BLaER1 treated with 17β-estradiol and CSF1 and Interleukin-3, amounts not matched to agents 10 nM and 100 nM (cell line): ENCODE measurements around the gene HMCES.
"Not testable (repeated sequence)": the region's sequence is repeated elsewhere in the genome, so short reads cannot be mapped to it uniquely, and the experiment has no call there.

Source experiments
- H3K27ac ChIP-seq, 11 experiments: shearing (Covaris generic); formaldehyde crosslinking; 2 replicates each; pipeline ENCODE4 v1.8.1; 2022
- H3K27me3 ChIP-seq, 11 experiments: shearing (Covaris generic); formaldehyde crosslinking; 2 replicates each; pipeline ENCODE4 v1.8.1; 2022
- H3K36me3 ChIP-seq, 11 experiments: shearing (Covaris generic); formaldehyde crosslinking; 2 replicates each; pipeline ENCODE4 v1.8.1; 2022
- H3K4me1 ChIP-seq, 10 experiments: shearing (Covaris generic); formaldehyde crosslinking; 2 replicates each; pipeline ENCODE4 v1.8.1; 2022
- H3K4me2 ChIP-seq, 11 experiments: shearing (Covaris generic); formaldehyde crosslinking; 2 replicates each; pipeline ENCODE4 v1.8.1; 2022
- H3K4me3 ChIP-seq, 10 experiments: shearing (Covaris generic); formaldehyde crosslinking; 2 replicates each; pipeline ENCODE4 v1.8.1; 2022
- H3K9ac ChIP-seq, 11 experiments: shearing (Covaris generic); formaldehyde crosslinking; 2 replicates each; pipeline ENCODE4 v1.8.1; 2022
- H3K9me3 ChIP-seq, 11 experiments: shearing (Covaris generic); formaldehyde crosslinking; replicated peaks in 1 of 11; 2 replicates each; pipeline ENCODE4 v1.8.1; 2022
- H4K20me1 ChIP-seq, 11 experiments: shearing (Covaris generic); formaldehyde crosslinking; 2 replicates each; pipeline ENCODE4 v1.8.1; 2022
- Cebpa-rat ChIP-seq, 11 experiments: shearing (Covaris generic); IDR thresholded peaks; 2 replicates each; pipeline ENCODE4 v1.8.1; 2022

HMCES gene

DNA sequence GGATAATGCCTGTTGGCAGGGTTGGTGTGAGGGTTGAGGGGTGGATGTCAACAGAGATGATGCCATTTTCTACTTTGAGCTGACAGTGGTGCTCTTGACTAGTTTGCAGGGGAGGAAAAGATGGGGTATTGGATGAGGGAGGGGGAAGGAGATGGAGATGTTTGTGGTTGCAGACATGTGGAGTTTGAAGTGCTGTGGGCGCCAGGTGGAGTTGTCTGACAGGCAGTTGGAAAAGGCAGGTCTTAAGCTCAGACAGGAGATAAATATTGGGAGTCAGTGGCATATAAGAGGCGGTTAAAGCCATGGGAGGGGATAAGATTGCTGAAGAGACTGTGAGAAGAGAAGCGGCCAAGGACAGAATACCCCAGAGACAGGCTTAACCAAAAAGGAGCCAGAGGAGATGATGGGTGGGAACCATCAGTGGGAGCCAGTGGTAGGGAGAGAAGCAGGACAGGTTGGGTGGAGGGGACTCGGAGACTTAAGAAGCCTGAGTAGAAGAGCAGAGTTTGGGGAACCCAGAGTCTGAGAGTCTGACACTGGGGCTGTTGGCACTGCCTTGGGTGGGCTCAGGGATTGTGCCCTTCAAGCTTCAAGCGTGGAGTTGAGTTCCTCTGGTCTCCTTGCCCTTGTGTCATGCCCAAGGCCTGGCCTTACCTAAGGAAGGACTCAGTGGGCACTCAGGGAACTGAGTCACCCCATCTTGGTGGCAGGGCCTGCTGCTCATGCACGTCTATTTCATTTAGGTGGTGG is 15.3 kb upstream of the HMCES start:
- Histone ChIP-seq H3K9me3 (no peaks in the 10 kb centered on the region), H4K20me1 (peaks cover 0 to 92% (median 36%) of the 10 kb centered on the region in 11 experiments; a peak in 16 of 22 replicates), H3K4me3 (no peak overlapping the region), H3K36me3 (peaks cover 99 to 100% (median 100%) of the 10 kb centered on the region in 11 experiments), H3K4me2 (no peak overlapping the region), H3K27ac (no peak overlapping the region), H3K9ac (peak overlapping the region in 1 of 11 experiments; percentile 18; a peak in 1 of 22 replicates), H3K27me3 (no peaks in the 10 kb centered on the region), H3K4me1 (no peaks in the 10 kb centered on the region; a peak in 1 of 20 replicates)
- no peak for TF ChIP-seq Cebpa-rat (IDR thresholded peaks at IDR 0.05)

DNA sequence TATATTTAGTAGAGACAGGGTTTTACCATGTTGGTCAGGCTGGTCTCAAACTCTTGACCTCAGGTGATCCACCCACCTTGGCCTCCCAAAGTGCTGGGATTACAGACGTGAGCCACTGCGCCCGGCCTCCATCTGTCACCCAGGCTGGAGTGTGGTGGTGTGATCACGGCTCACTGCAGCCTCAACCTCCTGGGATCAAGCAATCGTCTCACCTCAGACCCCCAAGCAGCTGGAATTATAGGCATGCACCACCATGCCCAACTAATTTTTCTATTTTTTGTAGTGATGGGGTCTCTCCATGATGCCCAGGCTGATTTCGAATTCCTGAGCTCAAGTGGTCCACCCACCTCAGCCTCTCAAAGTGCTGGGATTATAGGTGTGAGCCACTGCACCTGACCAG is 13.7 kb upstream of the HMCES start:
- Histone ChIP-seq H3K36me3 (peaks cover 99 to 100% (median 100%) of the 10 kb centered on the region in 11 experiments), H4K20me1 (peaks cover 0 to 90% (median 36%) of the 10 kb centered on the region in 11 experiments; a peak in 16 of 22 replicates)
- not testable (repeated sequence) for H3K27me3 ChIP-seq, H3K4me1 ChIP-seq, H3K4me2 ChIP-seq, H3K27ac ChIP-seq, H3K4me3 ChIP-seq, H3K9ac ChIP-seq, H3K9me3 ChIP-seq

DNA sequence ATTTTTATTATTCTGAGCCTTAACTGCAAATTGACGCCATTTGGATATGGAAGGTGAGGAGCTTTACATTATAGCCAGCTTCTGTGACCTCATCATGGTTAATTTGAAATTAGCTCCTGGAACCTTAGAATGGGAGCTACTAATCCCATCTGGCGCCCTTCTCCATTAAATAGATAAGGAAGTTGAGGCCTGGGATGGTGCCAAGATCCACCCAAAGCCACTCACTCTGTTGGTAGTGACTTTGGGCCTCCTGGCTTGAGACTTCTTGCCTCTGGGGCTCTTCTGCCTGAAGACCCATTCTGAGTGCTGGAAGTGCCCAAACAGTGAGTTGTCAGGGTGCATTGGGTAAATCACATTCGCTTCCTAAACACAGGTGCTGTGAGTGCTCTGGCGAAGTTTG is 12.0 kb upstream of the HMCES start:
- Histone ChIP-seq H4K20me1 (peaks cover 0 to 83% (median 32%) of the 10 kb centered on the region in 11 experiments; a peak in 16 of 22 replicates), H3K4me2 (no peak overlapping the region), H3K4me3 (no peak overlapping the region), H3K9ac (no peak overlapping the region), H3K27me3 (no peaks in the 10 kb centered on the region), H3K36me3 (peaks cover 99 to 100% (median 100%) of the 10 kb centered on the region in 11 experiments), H3K27ac (no peak overlapping the region), H3K9me3 (no peaks in the 10 kb centered on the region), H3K4me1 (peaks cover 1 to 5% (median 3%) of the 10 kb centered on the region in 10 experiments; a peak in 19 of 20 replicates)
- TF ChIP-seq Cebpa-rat (IDR thresholded peaks at IDR 0.05), result no peak

DNA sequence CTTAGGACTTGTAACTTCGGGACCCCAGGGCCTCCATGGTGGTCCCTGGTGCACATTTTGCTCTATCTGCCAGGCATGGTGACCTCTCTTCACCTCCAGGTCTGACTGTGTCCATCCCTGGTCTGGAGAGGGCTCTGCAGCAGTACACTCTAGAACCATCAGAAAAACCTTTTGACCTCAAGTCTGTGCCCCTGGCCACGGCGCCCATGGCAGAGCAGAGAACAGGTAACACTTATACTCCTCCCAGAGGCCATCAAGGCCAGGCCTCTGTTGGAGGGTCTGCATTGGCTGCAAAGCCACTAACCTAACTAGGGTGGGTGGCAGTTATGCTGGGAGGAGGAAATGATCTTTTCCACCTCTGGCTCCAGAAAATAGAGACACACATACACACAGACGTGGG is 10.3 kb upstream of the HMCES start:
- no peak overlapping the region for H3K9ac ChIP-seq
- H3K9me3 ChIP-seq, result no peaks in the 10 kb centered on the region
- no peak for TF ChIP-seq Cebpa-rat (IDR thresholded peaks at IDR 0.05)
- H3K4me1 ChIP-seq, result peaks cover 15 to 21% (median 19%) of the 10 kb centered on the region in 10 experiments
- peaks cover 99 to 100% (median 100%) of the 10 kb centered on the region in 11 experiments for H3K36me3 ChIP-seq
- H4K20me1 ChIP-seq, result peaks cover 0 to 81% (median 21%) of the 10 kb centered on the region in 11 experiments; a peak in 16 of 22 replicates
- H3K27ac ChIP-seq, result no peak overlapping the region
- no peak overlapping the region for H3K4me3 ChIP-seq
- H3K4me2 ChIP-seq, result no peak overlapping the region
- H3K27me3 ChIP-seq, result no peaks in the 10 kb centered on the region

DNA sequence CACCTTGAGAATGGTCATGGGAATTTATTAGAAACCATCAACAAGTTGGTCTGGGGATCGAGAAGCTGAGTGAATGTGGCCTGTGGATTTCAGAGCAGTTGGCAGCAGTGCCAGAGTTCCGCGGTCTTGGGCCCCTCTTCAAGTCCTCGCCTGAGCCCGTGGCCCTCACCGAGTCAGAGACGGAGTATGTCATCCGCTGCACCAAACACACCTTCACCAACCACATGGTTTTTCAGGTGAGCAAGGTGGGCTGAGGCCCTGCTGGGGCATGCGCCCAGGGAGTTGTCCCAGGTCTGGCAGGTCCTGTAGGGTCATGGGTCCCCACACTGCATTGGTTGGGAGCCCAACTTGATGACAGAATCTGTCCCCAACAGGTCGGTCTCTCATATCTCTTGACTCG is 7.0 kb upstream of the HMCES start:
- H3K4me1 ChIP-seq, result peaks cover 21 to 54% (median 52%) of the 10 kb centered on the region in 10 experiments
- peaks cover 88 to 100% (median 96%) of the 10 kb centered on the region in 11 experiments for H3K36me3 ChIP-seq

DNA sequence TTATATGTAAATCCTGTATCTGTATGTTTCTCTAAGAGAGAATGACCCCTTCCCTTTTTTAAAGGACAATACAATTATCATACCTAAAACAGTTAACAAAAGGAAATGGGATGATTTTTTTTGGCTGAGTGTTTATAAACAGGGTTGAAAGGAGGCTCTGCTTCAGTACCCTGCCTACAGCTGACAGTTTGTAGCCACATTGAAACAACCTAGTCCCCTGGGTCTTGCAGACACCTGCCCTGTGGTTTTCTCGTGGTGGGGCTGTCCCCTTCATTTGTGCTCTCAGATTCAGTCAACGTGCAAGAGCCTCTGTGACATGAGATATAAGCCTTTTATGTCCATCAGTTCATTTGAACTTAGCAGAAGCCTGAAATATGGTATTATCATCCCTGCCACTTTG is 2.3 kb upstream of the HMCES start:
- TF ChIP-seq Cebpa-rat (IDR thresholded peaks at IDR 0.05), result no peak
- Histone ChIP-seq H3K4me3 (peak overlapping the region in 5 of 10 experiments; percentile 12 to 92 (median 89); a peak in 5 of 20 replicates), H3K36me3 (peaks cover 46 to 65% (median 57%) of the 10 kb centered on the region in 11 experiments), H3K9ac (peak overlapping the region in 9 of 11 experiments; percentile 8 to 98 (median 96); a peak in 16 of 22 replicates), H3K27me3 (no peaks in the 10 kb centered on the region), H3K9me3 (no peaks in the 10 kb centered on the region), H3K4me1 (peaks cover 52 to 90% (median 87%) of the 10 kb centered on the region in 10 experiments), H3K4me2 (peak overlapping the region in 9 of 11 experiments; percentile 89 to 98 (median 95); a peak in 17 of 22 replicates), H3K27ac (peak overlapping the region in 8 of 11 experiments; percentile 35 to 97 (median 95); a peak in 15 of 22 replicates), H4K20me1 (peaks cover 0 to 62% (median 10%) of the 10 kb centered on the region in 11 experiments; a peak in 11 of 22 replicates)

More for the DNA sequence above, 7.0 kb upstream of the HMCES start:
- Histone ChIP-seq H3K27ac (no peak overlapping the region), H3K9ac (peak overlapping the region in 2 of 11 experiments; percentile 11 to 44; a peak in 4 of 22 replicates), H3K4me3 (no peak overlapping the region), H4K20me1 (peaks cover 0 to 74% (median 9%) of the 10 kb centered on the region in 11 experiments; a peak in 10 of 22 replicates), H3K4me2 (peak overlapping the region in 10 of 11 experiments; percentile 4 to 98 (median 47); a peak in 12 of 22 replicates), H3K27me3 (no peaks in the 10 kb centered on the region), H3K9me3 (no peaks in the 10 kb centered on the region)
- no peak for TF ChIP-seq Cebpa-rat (IDR thresholded peaks at IDR 0.05)

DNA sequence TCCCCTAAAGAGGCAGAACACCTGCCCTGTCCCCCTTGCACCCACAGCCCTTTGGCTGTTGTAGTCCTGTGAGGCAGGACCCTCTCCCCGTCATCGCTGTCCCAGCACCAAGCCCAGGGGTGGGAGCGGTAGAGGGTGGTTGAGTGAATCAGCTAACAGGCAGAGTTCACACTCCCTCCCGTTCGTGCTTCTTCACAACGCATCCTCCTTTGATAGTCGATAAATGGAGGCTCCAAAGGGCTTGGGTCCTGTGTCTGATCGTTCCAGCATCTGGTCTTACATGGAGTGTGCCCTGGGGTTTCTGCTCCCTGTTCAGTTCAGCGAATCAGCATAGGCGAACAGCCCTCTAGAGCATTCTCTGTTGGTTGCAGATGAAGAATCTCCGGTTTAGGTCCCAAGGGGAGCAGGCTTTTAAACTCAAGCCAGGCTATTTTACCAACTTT is 820 bp upstream of the HMCES start:
- H3K9me3 ChIP-seq, result no peaks in the 10 kb centered on the region
- peaks cover 31 to 51% (median 43%) of the 10 kb centered on the region in 11 experiments for H3K36me3 ChIP-seq
- peak overlapping the region; percentile 89 to 98 (median 95) for H3K4me2 ChIP-seq
- H3K27me3 ChIP-seq, result no peaks in the 10 kb centered on the region
- peaks cover 52 to 91% (median 87%) of the 10 kb centered on the region in 10 experiments for H3K4me1 ChIP-seq
- peak overlapping the region; percentile 38 to 97 (median 95); a peak in 21 of 22 replicates for H3K27ac ChIP-seq
- H4K20me1 ChIP-seq, result peaks cover 0 to 47% (median 7%) of the 10 kb centered on the region in 11 experiments; a peak in 12 of 22 replicates
- TF ChIP-seq Cebpa-rat (IDR thresholded peaks at IDR 0.05), result no peak
- peak overlapping the region; percentile 89 to 97 (median 92) for H3K4me3 ChIP-seq
- H3K9ac ChIP-seq, result peak overlapping the region; percentile 90 to 98 (median 96)

DNA sequence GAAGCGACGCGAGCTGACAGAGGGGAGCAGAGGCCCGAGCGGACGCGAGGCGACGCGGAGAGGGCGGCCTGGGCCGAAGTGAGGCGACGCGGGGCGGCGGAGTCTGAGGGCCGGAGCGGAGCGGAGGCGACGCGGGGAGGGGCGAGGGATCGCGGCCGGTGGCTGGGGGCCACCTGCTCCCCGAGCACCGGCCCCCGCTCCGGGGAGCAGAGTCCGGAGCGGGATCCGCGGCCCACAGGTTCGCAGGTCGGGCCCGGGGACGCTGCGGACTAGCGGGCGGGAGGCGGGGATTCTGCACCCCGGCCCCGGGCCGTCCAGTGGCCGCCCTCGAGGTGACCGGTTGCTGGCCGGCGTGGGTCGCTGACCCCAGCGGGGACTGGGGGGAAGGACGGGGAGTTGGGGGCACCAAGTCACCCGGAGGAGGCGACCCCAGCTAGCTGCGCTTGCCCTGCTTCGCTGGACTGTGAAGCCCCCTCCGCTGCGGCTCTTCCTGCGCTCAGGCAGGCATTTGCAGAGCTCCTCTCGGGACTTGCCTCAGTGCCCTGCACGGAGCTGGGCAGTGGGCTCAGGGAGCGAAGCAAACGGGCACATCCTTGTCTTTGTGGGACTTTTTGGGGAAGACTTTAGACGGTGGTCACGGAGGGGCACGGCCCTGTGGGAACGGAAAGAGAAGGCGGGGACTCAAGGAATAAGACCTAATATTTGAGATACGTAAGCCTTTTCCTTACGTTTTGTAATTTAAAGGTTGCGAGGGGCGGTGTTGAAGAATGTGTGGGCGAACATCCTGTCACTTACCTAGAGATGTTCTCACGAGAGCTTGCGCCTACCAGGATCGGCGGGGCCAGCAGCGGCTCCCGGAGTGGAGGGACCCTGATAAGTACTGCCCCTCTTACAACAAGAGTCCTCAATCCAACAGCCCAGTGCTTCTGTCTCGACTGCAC is 566 bp downstream of the HMCES start:
- peak overlapping the region; percentile 89 to 97 (median 92) for H3K4me3 ChIP-seq
- peak overlapping the region; percentile 90 to 98 (median 96) for H3K9ac ChIP-seq
- H3K4me1 ChIP-seq, result peaks cover 57 to 90% (median 87%) of the 10 kb centered on the region in 10 experiments
- TF ChIP-seq Cebpa-rat (IDR thresholded peaks at IDR 0.05), result no peak
- peak overlapping the region; percentile 80 to 97 (median 95) for H3K27ac ChIP-seq
- no peaks in the 10 kb centered on the region for H3K27me3 ChIP-seq
- peaks cover 0 to 44% (median 18%) of the 10 kb centered on the region in 11 experiments; a peak in 14 of 22 replicates for H4K20me1 ChIP-seq
- peak overlapping the region; percentile 89 to 98 (median 95) for H3K4me2 ChIP-seq
- no peaks in the 10 kb centered on the region for H3K9me3 ChIP-seq
- H3K36me3 ChIP-seq, result peaks cover 29 to 45% (median 34%) of the 10 kb centered on the region in 11 experiments
